Epithelial cell of esophagus (primary cell): ENCODE results near the gene TTYH3.

ENCODE experiments used
- DNase-seq: peaks from one replicate; pipeline ENCODE4 v3.0.0; 2010; ENCODE audit warnings: low read depth
- H3K4me3 ChIP-seq: 2 replicates; pipeline ENCODE4 v1.5.1; 2011; ENCODE audit warnings: mild to moderate bottlenecking, low read length, control low read depth
- CTCF ChIP-seq: IDR thresholded peaks from 2 replicates; pipeline ENCODE4 v1.5.1; 2011; ENCODE audit warnings: low read depth, mild to moderate bottlenecking, low read length, control low read depth, inconsistent platforms; ENCODE audit not compliant: insufficient read depth; ENCODE audit errors: missing control alignments

Gene TTYH3

GRCh38 chr7:2705371-2706096 lies 73.7 kb downstream of the TTYH3 start:
- DNase-seq, result no peak
- TF ChIP-seq CTCF, result no peak
- H3K4me3 ChIP-seq, result no peak overlapping the region

GRCh38 chr7:2706685-2707126 lies 74.9 kb downstream of the TTYH3 start:
- no peak for TF ChIP-seq CTCF

GRCh38 chr7:2707481-2707880 lies 75.7 kb downstream of the TTYH3 start:
- no peak for TF ChIP-seq CTCF
- no peak overlapping the region for H3K4me3 ChIP-seq
- DNase-seq, result no peak

More at GRCh38 chr7:2706685-2707126, 74.9 kb downstream of the TTYH3 start:
- H3K4me3 ChIP-seq, result no peak overlapping the region
- DNase-seq, result no peak

- no peak for TF ChIP-seq CTCF
- no peak overlapping the region for H3K4me3 ChIP-seq
- no peak for DNase-seq
Observed at GRCh38 chr7:2708041-2708440, 76.3 kb downstream of the TTYH3 start.

- H3K4me3 ChIP-seq, result no peak overlapping the region
- DNase-seq, result no peak
- TF ChIP-seq CTCF, result no peak
Observed at GRCh38 chr7:2708547-2709310, 76.9 kb downstream of the TTYH3 start.

- peak; percentile 89 for TF ChIP-seq CTCF
- peak; percentile 70 for DNase-seq
- H3K4me3 ChIP-seq, result no peak overlapping the region
Observed at GRCh38 chr7:2709553-2710285, 77.9 kb downstream of the TTYH3 start.
